HL-60 (cell line): ENCODE measurements around the gene RBMS3.

Source experiments
- POLR2AphosphoS5 ChIP-seq: IDR thresholded peaks from 2 replicates; pipeline ENCODE4 v1.6.1; 2012; ENCODE audit warnings: low read depth
- TF ChIP-seq, protein P1 (sequence below): IDR thresholded peaks from one replicate; pipeline ENCODE4 v1.5.1; 2011; ENCODE audit warnings: low read length, control low read depth, inconsistent platforms; ENCODE audit not compliant: insufficient read depth

DNA sequence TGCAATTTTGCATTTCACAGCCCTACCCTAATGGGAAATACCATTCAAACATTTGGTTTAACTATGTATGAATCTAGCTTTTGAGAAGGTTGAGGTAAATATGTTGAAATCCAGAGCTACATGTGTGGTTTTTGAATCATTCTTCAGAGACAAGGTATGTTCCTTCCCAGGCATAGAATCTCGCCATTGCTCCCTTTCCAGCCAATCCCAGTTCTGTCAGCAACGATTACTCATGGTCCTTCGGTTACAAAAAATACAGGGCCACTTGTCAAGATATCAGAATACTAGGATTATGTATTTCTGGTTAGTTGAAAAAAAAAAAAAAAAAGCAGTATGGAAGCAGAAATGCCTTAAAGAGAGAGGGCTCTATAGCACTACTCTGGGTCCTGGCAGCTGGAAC lies 182.4 kb downstream of the RBMS3 start:
- no peak for TF ChIP-seq POLR2AphosphoS5
- TF ChIP-seq, protein P1, sequence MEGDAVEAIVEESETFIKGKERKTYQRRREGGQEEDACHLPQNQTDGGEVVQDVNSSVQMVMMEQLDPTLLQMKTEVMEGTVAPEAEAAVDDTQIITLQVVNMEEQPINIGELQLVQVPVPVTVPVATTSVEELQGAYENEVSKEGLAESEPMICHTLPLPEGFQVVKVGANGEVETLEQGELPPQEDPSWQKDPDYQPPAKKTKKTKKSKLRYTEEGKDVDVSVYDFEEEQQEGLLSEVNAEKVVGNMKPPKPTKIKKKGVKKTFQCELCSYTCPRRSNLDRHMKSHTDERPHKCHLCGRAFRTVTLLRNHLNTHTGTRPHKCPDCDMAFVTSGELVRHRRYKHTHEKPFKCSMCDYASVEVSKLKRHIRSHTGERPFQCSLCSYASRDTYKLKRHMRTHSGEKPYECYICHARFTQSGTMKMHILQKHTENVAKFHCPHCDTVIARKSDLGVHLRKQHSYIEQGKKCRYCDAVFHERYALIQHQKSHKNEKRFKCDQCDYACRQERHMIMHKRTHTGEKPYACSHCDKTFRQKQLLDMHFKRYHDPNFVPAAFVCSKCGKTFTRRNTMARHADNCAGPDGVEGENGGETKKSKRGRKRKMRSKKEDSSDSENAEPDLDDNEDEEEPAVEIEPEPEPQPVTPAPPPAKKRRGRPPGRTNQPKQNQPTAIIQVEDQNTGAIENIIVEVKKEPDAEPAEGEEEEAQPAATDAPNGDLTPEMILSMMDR, result no peak
